ENCODE data around the gene DEFB131A. TPM values are rescaled to one million over a fixed set of nuclear protein-coding genes. Genes with fewer than 3 reads are reported as not detected.
"Not testable (repeated sequence)": the region's sequence is repeated elsewhere in the genome, so short reads cannot be mapped to it uniquely, and the experiment has no call there.

Gene DEFB131A, protein sequence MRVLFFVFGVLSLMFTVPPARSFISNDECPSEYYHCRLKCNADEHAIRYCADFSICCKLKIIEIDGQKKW
- not detected for total RNA-seq
- long read RNA-seq, donor 1 = 0 reads
- long read RNA-seq, donor 2 = 0 reads

DNA sequence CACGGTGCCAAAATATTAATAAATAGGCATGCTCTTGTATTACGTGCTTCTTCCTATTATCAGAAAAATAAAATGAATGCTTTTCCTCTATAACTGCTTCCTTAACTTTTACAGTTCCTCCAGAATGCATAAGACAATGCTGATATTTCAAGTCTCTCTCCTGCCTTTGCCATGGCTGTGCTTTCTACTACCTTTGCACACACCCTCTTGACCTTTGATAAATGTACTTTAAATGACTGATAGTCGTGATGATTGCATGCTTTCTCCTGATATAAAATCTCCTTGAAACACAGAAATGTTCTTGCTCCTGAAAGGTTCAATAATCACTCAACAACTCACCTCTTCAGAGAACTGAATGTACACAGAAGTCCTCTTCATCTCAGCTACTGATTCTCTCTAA lies at the start of gene DEFB131A:
Gene DEFB131A (plus strand): TSS at position 301 of the 400 bp plus-strand sequence. CDS start 120 bp downstream, outside the sequence.
- DNase-seq (ENCODE audit: low spot score); intact Hi-C loops (cut with DNase I): not testable (repeated sequence)

DNA sequence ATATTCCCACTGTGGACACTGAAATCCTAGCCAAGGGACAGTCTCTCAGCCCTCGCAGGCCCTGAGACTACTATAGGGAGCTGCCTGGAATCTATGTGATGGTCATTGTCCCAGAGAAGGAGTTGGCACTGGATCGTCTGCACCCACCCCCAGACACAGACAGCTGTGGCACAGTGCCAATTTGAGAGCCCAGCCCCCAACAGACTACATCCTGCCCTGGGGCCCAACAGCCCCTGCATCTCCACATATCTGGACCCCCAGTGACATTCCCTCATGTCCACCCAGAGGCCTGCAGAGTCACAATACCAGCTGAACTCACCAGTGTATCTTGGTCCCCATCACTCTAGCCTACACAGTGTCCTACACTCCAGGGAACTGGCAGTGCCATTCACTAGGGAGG lies 38.4 kb upstream of the DEFB131A start:
- peak; percentile 59 for DNase-seq (ENCODE audit: low spot score)
- intact Hi-C loops (cut with DNase I) = not testable (repeated sequence)

DNA sequence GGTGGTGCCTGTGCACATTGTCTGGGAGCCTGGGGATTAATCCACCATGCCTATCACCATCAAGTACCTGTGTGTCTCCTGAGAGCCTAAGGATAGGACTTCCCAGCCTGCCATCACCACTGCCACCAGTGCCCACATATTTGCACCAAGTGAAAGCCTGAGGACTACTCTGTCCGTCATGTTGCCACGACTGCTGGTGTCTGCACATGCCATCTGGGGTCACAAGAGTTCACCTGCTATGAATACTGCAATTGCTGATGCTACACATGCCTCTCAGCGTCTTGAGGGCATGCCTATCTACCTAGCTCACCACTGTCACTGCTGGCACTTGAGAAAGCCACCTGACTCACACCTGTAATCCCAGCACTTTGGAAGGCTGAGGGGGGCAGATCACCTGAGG lies 37.7 kb upstream of the DEFB131A start:
- intact Hi-C loops (cut with DNase I) = not testable (repeated sequence)
- peak; percentile 54 for DNase-seq (ENCODE audit: low spot score)

DNA sequence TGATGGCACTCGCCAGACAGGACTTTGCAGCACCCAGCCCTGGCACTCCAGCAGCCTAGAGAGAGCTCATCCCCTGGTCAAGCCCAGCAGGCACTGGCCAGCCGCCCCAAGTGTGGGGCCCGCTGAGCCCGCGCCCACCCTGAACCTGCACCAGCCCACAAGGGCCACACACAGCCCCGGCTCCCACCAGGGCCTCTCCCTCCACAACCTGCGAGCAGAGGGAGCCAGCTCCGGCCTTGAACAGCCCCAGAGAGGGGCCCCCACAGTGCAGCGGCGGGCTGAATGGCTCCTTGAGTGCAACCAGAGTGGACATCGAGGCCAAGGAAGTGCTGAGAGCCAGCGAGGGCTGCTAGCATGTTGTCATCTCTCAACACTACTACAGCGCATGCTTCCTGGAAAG lies 34.4 kb upstream of the DEFB131A start:
- intact Hi-C loops (cut with DNase I) = no loop called here
- DNase-seq (ENCODE audit: low spot score) = peak; percentile 74

DNA sequence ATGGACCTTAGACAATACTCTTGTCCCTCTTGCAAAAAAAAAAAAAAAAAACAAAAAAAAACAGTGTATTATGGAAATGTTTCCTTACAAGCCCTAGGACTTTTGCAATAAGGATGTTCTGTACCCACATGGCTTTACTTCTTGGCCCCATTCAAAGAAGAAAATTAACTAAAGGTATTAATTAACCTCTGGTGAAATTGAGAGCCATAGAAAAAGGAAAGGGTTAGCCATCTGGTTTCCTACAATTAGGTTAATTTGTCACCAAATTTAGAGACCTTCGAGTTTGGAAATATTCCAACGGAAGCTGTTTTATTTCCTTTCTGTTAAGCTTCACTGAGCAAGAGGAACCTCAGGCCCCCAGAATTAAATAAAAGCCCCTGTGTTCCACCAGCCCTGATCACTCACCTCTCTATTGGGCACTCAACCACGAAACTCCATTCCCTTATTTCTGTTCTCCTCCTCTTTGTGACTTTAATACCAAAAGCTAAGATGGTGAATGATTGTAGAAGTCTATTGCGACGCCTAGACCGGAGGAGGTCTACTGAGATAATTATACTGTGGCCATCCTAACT lies 22.2 kb upstream of the DEFB131A start:
- DNase-seq (ENCODE audit: low spot score); intact Hi-C loops (cut with DNase I): not testable (repeated sequence)

DNA sequence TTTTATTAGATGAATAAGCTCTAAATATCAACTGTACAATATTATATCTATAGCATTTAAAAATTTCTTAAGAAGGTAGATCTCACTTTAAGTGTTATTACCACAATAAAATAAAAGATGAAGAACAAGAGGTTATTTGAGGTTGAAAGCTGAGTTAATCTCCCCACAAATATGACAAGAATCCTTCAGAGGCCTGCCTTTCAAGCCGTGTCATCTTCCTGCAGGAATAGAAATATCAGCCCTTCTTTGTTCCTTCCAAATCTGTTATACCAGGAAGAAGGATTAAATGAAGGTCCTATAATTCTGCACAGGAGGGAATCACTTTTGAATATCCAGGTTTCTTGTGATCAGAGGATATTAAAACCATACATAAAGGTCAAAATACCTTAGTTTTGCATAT lies 18.3 kb upstream of the DEFB131A start:
- intact Hi-C loops (cut with DNase I); DNase-seq (ENCODE audit: low spot score): not testable (repeated sequence)

DNA sequence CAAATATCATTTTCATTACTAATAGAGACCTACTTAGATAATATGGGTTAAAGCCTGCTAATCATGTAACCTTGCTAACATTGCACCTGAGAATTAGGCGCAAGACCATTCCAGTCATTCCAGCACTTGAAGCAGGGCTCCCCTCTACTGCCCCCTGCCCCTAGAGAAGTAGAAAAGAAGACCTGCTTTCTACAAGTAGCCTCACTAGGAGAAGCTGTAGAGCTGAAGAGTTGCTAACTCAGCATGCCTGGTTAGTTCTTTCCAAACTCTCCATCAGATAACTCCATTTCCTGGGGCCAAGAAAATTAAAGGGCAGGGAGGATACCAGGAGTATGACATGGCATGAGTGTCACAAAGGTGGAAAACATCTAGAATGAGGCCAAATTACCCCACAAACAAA lies 14.2 kb upstream of the DEFB131A start:
- DNase-seq (ENCODE audit: low spot score); intact Hi-C loops (cut with DNase I): not testable (repeated sequence)

DNA sequence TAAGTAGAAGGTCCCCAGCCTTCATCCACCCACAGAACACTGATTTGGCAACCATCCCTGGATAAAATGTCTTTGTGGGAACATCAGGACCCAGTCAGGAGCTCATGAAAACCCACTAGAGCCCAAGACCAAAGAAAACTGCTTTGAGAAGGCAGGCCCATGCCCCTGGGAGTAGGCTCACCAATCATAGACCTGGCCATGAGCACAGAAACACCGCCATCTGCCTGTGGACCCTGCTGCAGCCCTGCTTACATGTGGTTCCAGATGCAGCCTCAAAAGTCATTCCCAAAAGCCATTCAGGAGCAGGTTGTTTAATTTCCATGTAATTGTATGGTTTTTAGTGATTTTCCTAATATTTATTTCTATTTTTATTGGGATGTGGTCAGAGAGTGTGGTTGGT lies 10.9 kb upstream of the DEFB131A start:
- intact Hi-C loops (cut with DNase I) = not testable (repeated sequence)
- peak; percentile 38 for DNase-seq (ENCODE audit: low spot score)

DNA sequence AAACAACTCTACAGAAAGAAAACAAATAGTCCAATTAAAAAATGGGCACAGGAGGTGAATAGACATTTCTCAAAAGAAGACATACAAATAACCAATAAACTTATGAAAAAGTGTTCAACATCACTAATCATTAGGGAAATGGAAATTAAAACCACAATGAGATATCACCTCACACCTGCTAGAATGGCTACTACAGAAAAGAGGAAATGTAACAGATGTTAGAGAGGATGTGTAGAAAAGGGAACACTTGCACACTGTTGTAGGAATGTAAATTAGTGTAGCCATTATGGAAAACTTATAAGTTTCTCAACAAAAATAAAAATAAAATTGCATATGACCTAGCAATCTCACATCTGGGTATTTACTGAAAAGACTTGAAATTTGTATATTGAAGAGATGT lies 7.5 kb upstream of the DEFB131A start:
- DNase-seq (ENCODE audit: low spot score); intact Hi-C loops (cut with DNase I): not testable (repeated sequence)

DNA sequence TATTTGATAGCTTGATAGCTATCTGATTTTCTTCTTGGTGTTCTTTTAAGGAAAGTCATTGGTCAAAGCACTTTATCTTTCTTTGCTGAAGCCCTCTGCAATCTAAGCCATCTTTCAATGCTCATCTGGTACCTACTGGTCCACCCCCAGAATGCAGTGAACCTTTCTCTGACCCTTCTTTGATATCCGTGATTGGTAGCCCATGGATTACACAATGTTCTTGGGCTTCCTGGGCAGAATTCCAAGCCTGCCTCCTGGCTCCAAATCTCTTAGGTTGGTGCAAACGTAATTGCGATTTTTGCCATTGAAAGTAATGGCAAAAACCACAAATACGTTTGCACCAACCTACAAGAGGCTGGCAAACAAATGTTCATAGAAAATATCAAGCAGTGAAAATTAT lies 1.9 kb upstream of the DEFB131A start:
- intact Hi-C loops (cut with DNase I); DNase-seq (ENCODE audit: low spot score): not testable (repeated sequence)

DNA sequence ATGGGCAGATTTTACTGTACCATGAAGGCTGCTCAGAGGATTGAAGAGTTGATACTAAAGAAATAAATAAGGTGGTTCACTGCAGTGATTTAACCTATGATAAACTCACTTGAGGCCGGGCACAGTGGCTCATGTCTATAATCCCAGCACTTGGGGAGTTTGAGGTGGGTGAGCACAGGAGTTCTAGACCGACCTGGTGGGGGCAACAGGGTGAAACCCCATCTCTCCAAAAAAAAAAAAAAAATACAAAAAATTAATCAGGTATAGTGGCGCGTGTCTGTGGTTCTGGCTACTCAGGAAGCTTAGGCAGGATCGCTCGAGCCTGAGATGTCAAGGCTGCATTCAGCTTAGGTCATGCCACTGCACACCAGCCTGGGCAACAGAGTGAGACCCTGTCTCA lies 467 bp downstream of the DEFB131A start:
- DNase-seq (ENCODE audit: low spot score); intact Hi-C loops (cut with DNase I): not testable (repeated sequence)

DNA sequence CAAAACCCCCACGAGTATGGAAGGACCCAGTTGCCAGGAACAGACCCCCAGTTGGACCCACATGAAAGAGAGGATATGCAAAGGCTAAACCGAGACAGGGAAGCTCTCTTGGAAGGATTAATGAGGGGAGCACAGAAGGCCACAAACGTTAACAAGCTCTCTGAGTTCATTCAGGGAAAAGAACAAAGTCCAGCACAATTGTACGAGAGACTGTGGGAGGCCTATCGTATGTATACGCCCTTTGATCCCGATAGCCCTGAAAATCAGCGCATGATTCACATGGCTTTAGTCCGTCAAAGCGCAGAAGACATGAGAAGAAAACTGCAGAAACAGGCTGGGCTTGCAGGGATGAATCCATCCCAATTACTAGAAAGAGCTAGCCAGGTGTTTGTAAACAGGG lies 8.0 kb downstream of the DEFB131A start:
- intact Hi-C loops (cut with DNase I); DNase-seq (ENCODE audit: low spot score): not testable (repeated sequence)

DNA sequence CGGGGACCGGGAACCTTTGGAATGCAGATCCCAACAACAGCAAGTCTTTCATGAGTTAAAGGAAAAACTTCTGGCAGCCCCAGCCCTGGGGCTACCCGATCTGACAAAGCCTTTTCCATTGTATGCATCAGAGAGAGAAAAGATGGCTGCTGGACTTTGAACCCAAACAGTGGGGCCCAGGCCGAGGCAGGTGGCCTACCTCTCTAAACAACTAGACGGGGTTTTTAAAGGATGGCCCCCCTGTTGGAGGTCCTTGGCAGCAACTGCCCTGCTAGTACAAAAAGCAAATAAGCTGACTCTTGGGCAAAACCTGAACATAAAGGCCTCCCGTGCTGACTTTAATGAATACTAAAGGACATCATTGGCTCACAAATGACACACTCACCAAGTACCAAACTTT lies 10.1 kb downstream of the DEFB131A start:
- DNase-seq (ENCODE audit: low spot score); intact Hi-C loops (cut with DNase I): not testable (repeated sequence)

DNA sequence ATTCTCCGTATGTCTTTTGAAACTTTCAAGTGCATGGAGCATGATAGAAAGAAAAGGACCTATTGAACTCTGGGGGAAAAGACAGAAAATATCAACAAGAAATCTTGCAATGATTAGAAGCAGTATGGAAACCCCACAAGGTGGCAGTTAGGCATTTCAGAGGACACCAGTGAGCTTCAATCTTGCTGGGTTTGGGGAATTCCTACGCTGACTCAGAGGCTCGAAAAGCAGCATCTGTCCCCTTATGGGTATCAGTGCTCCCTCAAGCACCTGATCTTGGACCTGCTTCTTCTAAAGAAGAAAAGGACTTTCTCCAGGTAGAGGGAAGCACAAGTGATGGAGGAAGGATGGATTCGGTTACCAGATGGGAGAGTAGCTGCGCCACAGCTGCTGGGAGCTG lies 10.8 kb downstream of the DEFB131A start:
- intact Hi-C loops (cut with DNase I) = not testable (repeated sequence)

DNA sequence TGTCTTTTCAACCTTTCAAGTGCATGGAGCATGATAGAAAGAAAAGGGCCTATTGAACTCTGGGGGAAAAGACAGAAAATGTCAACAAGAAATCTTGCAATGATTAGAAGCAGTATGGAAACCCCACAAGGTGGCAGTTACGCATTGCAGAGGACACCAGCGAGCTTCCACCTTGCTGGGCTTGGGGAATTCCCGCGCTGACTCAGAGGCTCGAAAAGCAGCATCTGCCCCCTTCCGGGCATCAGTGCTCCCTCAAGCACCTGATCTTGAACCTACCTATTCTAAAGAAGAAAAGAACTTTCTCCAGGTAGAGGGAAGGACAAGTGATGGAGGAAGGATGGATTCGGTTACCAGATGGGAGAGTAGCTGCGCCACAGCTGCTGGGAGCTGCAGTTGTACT lies 35.3 kb downstream of the DEFB131A start:
- intact Hi-C loops (cut with DNase I); DNase-seq (ENCODE audit: low spot score): not testable (repeated sequence)

More for the DNA sequence above, 10.8 kb downstream of the DEFB131A start:
- DNase-seq (ENCODE audit: low spot score) = not testable (repeated sequence)

DNA sequence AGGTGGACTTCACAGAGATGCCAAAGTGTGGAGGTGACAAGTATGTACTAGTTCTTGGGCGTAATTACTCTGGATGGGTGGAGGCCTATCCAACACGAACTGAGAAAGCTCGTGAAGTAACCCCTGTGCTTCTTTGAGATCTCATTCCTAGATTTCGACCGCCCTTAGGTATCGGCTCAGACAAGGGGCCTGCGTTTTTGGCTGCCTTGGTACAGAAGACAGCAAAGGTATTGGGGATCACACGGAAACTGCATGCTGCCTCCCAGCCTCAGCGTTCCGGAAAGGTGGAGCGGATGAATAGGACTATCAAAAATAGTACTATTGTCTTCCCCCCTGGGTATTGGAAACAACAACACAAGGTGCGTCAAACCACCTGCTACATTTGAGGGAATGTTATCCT lies 35.9 kb downstream of the DEFB131A start:
- DNase-seq (ENCODE audit: low spot score); intact Hi-C loops (cut with DNase I): not testable (repeated sequence)

DNA sequence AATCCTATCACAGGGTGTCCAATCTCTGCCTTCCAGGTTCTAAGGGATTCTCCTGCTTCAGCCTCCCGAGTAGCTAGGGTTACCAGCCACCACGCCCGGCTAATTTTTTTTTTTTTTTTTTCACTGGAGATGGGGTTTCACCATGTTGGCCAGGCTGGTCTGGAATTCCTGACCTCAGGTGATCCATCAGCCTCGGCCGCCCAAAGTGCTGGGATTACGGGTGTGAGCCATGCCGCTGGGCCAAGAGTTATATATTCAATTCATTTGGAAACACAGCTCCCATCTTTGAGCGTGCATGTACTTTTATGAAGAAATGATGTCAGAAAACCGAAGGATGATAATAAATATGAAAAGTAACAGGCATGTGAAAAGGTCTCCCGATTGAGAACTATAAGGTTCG lies 38.7 kb downstream of the DEFB131A start:
- intact Hi-C loops (cut with DNase I) = not testable (repeated sequence)
- DNase-seq (ENCODE audit: low spot score) = peak; percentile 62

DNA sequence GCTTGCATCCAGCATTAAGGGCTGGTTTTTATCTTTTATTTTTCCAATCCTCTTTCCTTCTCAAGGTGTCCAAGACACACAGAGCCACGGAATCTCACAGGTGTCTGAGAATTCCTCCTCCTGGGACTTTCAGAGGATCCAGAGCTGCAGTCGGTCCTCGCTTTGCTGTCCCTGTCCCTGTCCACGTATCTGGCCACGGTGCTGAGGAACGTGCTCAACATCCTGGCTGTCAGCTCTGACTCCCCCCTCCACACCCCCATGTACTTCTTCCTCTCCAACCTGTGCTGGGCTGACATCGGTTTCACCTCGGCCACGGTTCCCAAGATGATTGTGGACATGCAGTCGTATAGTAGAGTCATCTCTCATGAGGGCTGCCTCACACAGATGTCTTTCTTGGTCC lies 39.5 kb downstream of the DEFB131A start:
- intact Hi-C loops (cut with DNase I) = not testable (repeated sequence)
- DNase-seq (ENCODE audit: low spot score) = peak; percentile 58

DNA sequence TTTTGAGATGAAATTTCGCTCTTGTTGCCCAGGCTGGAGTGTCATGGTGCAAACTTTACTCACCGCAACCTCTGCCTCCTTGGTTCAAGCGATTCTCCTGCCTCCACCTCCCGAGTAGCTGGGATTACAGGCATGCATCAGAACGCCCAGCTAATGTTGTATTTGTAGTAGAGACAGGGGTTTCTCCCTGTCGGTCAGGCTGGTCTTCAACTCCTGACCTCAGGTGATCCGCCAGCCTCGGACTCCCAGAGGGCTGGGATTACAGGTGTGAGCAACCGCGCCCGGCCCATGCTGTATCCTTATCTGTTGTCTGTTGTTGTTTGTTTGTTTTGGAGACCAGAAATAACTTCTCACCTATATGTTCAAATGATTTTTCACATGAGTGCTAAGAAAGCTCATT lies 42.7 kb downstream of the DEFB131A start:
- DNase-seq (ENCODE audit: low spot score); intact Hi-C loops (cut with DNase I): not testable (repeated sequence)

DNA sequence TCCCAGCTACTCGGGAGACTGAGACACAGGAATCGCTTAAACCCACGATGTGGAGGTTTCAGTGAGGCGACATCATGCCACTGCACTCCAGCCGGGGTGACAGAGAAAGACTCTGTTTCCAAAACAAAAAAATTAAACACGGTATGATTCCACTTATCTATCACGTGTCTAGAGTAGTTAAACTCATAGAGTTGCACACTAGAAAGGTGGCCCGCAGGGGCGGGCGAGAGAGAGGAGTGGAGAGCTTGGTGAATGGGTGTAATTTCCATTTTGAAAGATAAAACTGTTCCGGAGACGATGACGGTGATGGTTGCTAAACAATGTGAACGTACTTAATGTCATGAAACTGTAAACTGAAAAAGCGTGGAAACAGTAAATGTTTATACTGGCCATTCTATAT lies 44.6 kb downstream of the DEFB131A start:
- DNase-seq (ENCODE audit: low spot score); intact Hi-C loops (cut with DNase I): not testable (repeated sequence)

DNA sequence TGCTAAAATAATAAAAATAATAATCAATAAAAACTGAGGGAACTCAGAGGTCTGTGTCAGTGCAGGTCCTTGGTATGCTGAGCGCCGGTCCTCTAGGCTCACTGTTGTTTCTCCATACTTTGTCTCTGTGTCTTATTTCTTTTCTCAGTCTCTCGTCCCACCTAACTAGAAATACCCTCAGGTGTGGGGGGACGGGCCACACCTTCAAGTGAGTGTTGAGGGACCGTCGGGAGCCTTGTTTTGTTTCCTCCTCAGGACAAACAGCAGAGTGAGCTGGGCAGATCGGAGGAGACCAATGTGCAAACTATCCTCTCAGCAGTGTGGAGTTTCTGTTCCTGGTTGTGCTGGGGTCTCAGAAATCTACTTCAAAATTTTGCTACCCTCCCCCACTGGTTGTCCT lies 46.3 kb downstream of the DEFB131A start:
- DNase-seq (ENCODE audit: low spot score); intact Hi-C loops (cut with DNase I): not testable (repeated sequence)

Data from posterior vena cava (tissue), 2 donors.